Lower lobe of right lung (tissue), 2 donors: ENCODE measurements around the gene DOCK4. TPM values are rescaled to one million over a fixed set of nuclear protein-coding genes. Genes with fewer than 3 reads are reported as not detected.

Experiments
- ATAC-seq, 2 donors: fragments of 200-7000 bp; cut with Tn5 transposase; one replicate each; pipeline ENCODE4 v1.9.1; 2020 to 2022; ENCODE audit warnings: mild to moderate bottlenecking in 2 of 2, moderate library complexity in 2 of 2
- DNase-seq: peaks from one replicate; pipeline ENCODE4 v3.0.0-alpha.2; 2020
- H3K27ac ChIP-seq: fragments of 200-600 bp; one replicate; pipeline ENCODE4 v1.8.0; 2022
- H3K27me3 ChIP-seq: fragments of 200-600 bp; one replicate; pipeline ENCODE4 v1.8.0; 2022; ENCODE audit warnings: low read depth
- H3K36me3 ChIP-seq: fragments of 200-600 bp; one replicate; pipeline ENCODE4 v1.8.0; 2022; ENCODE audit warnings: mild to moderate bottlenecking
- H3K4me1 ChIP-seq: fragments of 200-600 bp; one replicate; pipeline ENCODE4 v1.8.0; 2022
- H3K4me3 ChIP-seq: fragments of 200-600 bp; one replicate; pipeline ENCODE4 v1.8.0; 2022; ENCODE audit warnings: mild to moderate bottlenecking
- H3K9me3 ChIP-seq: fragments of 200-600 bp; one replicate; pipeline ENCODE4 v1.8.0; 2022
- CTCF ChIP-seq: fragments of 200-600 bp; IDR thresholded peaks from one replicate; pipeline ENCODE4 v1.8.0; 2022; ENCODE audit warnings: antibody characterized with exemption, mild to moderate bottlenecking
- intact Hi-C: fragments of 100-400 bp; cut with DNase I; formaldehyde crosslinking; loops from one replicate; pipeline ENCODE4 v1.11.0; 2022
- total RNA-seq: library from RNA; stranded (reverse); fragmentation: NEBNext Ultra II Directional; extraction: Animal tissue kit (Norgen Biotek cat#: 25700); gene quantifications from one replicate; pipeline ENCODE4 v1.2.1, GENCODE V29; 2021
- donor health status: DM: no; HTN: yes; CAD: no; lungs with severe emphysema.

DOCK4 gene
- total RNA-seq, 1 donor from 2014 or later, result 78.5 TPM

DNA sequence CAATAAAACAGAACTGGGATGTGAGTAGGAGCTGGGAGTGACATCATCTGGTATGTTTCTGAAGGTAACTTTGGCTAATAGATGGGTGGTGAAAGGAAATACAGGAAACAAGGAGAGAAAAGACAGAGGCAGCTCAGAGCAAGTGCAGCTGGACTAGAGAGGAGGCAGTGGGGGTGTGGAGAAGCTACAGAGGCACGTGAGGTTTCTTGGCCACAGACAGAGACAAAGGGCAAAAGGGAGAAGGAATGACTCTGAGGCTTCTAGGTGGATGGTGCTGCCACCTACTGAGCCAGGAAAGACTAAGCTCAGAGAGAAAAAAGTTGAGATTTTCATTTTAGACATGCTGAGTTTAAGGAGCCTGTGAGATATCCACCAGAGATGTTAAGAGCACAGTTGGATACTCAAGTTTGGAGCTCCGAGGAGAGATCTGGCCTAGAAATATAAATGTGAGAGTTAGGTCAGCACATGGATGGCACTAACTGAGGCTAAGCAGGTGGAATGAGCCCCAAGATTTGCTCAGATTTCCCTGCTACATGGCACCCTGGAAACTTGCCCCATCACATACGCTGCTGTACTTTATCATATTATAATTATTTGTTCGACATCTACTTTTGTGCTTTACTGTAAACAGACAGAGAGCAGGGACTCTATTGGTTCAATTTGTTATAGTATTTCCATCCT lies 350.9 kb downstream of the DOCK4 start:
- H3K36me3 ChIP-seq, result peaks cover 30% of the 10 kb centered on the region
- peak; percentile 58 to 79 for ATAC-seq
- no peak for DNase-seq
- intact Hi-C loops, result no loop called here
- no peak overlapping the region for H3K4me3 ChIP-seq
- peaks cover 9% of the 10 kb centered on the region for H3K4me1 ChIP-seq
- peak; percentile 26 for TF ChIP-seq CTCF
- no peaks in the 10 kb centered on the region for H3K27me3 ChIP-seq
- no peaks in the 10 kb centered on the region for H3K9me3 ChIP-seq
- no peak overlapping the region for H3K27ac ChIP-seq

GRCh38 chr7:111853201-111853990 lies 352.8 kb downstream of the DOCK4 start:
- ATAC-seq (peak in 1 of 2 donors; percentile 45), DNase-seq (no peak)
- no peak for TF ChIP-seq CTCF
- Histone ChIP-seq H3K27me3 (no peaks in the 10 kb centered on the region), H3K9me3 (no peaks in the 10 kb centered on the region), H3K4me3 (no peak overlapping the region), H3K4me1 (peaks cover 9% of the 10 kb centered on the region), H3K27ac (no peak overlapping the region), H3K36me3 (peaks cover 28% of the 10 kb centered on the region)
- intact Hi-C loops, result no loop called here

DNA sequence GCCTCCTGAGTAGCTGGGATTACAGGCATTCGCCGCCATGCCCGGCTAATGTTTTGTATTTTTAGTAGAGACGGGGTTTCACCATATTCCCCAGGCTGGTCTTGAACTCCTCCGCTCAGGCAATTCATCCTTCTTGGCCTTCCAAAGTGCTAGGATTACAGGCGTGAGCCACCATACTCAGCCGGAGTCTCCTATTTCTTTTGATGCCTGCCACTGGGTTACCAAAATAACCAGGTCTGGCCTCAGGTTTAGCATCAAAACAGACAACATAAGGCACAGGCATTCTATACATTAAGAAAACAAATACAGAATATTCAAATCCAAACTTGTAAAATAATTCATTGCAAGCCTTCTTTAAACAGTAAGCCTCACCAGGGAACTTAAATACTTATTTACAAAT lies 354.1 kb downstream of the DOCK4 start:
- Histone ChIP-seq H3K9me3 (no peaks in the 10 kb centered on the region), H3K27ac (no peak overlapping the region), H3K27me3 (no peaks in the 10 kb centered on the region), H3K4me3 (no peak overlapping the region), H3K4me1 (peaks cover 9% of the 10 kb centered on the region), H3K36me3 (peaks cover 24% of the 10 kb centered on the region)
- intact Hi-C loops, result no loop called here
- DNase-seq, result no peak
- no peak for ATAC-seq
- TF ChIP-seq CTCF, result no peak

DNA sequence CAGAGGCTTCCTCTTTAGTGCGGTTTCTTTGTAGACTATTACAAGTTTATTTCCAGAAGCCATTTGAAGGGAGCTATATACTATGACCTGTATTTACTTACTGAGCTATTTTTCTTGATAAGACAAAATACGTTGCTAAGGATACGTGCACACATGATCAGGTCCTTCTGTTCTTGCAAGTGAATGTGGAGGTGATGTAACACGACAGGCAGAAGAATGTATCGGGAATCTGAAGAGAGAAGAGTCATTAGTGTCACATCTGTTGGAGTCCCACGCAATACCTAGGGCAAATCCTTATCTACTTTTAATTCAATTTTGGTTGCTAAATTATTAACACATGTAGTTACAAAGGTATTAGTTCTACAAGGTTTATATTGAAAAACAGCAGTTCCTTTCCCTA lies 359.3 kb downstream of the DOCK4 start:
- Histone ChIP-seq H3K36me3 (peaks cover 62% of the 10 kb centered on the region), H3K27ac (no peak overlapping the region), H3K27me3 (no peaks in the 10 kb centered on the region), H3K4me1 (no peaks in the 10 kb centered on the region), H3K4me3 (no peak overlapping the region), H3K9me3 (no peaks in the 10 kb centered on the region)
- no peak for DNase-seq
- no peak for ATAC-seq
- TF ChIP-seq CTCF, result no peak
- intact Hi-C loops, result no loop called here

DNA sequence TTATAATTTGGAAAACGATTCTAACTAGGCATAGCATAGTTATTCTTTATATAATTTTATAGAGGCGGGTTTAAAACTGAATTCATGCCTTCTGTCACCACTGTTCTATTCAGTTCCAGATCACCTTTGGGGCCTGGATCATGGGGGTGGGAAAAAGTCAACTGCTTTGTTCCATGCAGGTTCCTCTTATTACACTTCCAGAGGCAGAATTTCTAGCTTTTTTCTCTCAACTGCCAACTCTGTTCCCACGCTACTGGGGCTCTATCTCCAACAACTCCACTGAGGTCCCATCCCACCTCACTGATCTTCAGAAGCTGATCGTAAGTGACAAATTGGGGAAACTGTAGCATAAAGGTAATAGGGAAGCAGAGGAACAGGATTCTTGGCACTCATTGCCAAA lies 360.3 kb downstream of the DOCK4 start:
- ATAC-seq, result no peak
- no peak overlapping the region for H3K4me3 ChIP-seq
- H3K27me3 ChIP-seq, result no peaks in the 10 kb centered on the region
- intact Hi-C loops, result no loop called here
- no peak for TF ChIP-seq CTCF
- peaks cover 66% of the 10 kb centered on the region for H3K36me3 ChIP-seq
- no peaks in the 10 kb centered on the region for H3K4me1 ChIP-seq
- H3K9me3 ChIP-seq, result no peaks in the 10 kb centered on the region
- DNase-seq, result no peak
- H3K27ac ChIP-seq, result no peak overlapping the region
